Embryonic facial prominence (tissue), 1 donor: ENCODE results near the gene GPR39.

ENCODE experiments used
- DNase-seq: peaks from one replicate; pipeline ENCODE4 v3.0.0-alpha.2; 2016; ENCODE audit errors: extremely low spot score

GPR39 gene

DNA sequence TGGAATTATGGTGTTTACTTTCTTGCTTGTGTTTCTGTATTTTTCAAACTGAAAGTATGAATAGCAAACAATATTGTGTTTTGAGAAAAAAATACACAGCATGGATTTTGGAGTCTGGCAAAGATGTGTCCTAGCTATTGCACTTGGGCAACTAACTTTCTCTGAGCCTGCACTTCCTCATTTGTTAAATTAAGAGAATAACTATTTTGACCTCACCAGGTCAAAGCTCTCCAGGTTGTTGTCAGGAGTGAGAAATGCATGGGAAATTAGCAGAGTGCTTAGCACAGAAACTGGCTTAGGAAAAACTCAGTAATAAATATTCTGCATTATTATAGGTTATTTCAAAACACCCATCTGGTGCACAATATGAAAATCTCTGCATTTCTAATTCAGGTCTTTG is 225.2 kb downstream of the GPR39 start:
- DNase-seq = no peak

GRCh38 chr2:132642415-132642814 is 225.8 kb downstream of the GPR39 start:
- DNase-seq = no peak

GRCh38 chr2:132645176-132645575 is 228.6 kb downstream of the GPR39 start:
- DNase-seq = no peak

- DNase-seq = no peak
These were observed 229.3 kb downstream of the GPR39 start for GRCh38 chr2:132645722-132646539.

GRCh38 chr2:132646540-132647108 is 230.0 kb downstream of the GPR39 start:
- DNase-seq = no peak

DNA sequence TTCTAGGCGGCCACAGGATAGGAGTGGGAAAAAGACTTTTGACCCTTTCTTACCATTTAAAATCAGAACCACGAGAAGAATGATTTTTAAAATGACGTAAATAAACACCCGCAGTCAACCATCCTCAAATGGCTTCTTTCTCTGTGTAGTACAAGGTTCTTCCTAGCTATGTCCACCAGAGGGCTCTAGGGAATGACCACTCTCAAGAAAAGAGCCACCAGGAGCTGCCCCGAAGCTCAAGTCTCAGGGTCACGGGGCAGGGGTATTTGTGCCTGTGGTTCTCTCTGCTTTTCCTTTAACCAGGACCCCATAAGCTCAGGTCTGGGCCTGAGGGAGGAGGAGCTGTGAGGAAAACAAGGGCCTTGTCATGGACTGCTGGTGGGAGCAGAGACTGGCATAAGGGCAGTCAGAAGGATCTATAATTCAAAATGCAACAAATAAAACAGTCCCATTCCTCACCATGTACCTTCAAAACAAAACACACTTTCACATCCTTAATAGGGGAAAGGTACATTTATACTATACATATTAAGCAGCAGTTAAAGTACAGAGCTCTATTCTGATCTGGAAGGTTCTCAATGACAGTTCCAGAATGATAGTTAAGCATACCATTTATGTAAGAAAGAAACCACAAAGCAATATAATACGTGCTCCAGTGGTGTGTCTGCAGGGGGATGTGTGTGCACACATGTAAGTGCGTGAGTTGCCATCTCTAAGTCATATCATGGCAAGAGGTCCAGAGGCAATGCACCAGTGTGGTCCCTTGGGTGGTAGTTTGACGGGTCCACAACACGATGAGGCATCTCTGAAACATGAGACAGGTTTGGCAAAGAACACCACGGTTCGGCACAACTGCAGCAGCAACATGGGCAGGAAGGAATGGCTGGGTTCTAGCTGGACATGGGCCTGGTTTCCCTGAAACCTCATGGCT is 234.8 kb downstream of the GPR39 start:
- DNase-seq = no peak

DNA sequence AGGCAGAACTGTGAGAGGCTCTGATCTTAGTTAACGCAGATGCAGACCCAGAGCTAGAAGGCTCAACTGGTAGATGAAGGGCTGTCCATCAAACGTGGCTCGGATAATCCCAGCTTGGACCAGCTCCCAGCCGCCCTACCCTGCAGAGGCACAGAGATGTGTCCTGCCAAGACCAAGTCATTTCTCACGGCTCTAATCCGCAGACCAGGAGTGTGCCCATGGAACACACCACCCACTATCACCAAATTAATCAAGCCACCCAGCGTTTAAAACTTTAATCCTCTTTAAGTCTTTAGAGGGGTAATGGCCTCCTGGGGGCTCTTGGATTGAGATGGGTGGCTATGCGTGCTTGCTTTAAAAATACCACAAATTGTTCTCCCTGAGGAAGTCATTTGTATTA is 235.9 kb downstream of the GPR39 start:
- DNase-seq = no peak

- DNase-seq = no peak
These were observed 237.7 kb downstream of the GPR39 start for GRCh38 chr2:132654335-132654734.

- DNase-seq = no peak
These were observed 238.4 kb downstream of the GPR39 start for GRCh38 chr2:132654968-132655367.

- no peak for DNase-seq
These were observed 239.8 kb downstream of the GPR39 start for GRCh38 chr2:132656266-132656975.

DNA sequence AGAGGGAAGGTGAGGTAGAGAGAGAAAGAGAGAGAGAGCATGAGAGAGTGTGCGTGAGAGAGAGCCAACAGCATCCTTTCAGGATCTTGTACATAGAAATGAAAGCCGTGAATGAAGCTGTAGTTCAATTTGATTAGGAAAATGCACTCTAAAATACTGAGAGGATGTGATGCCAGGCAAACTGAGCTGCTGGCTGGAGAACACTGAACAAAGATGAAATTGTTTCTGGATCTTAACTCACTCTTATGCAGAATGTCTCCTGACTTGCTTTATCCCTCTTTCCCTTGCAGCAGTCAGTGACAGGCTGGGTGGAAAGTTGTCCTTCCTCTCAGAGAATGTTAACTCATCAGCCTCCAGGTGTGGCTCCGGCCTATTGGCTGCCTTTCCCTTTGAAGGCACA is 242.7 kb downstream of the GPR39 start:
- no peak for DNase-seq

GRCh38 chr2:132662732-132663131 is 246.1 kb downstream of the GPR39 start:
- DNase-seq = no peak

DNA sequence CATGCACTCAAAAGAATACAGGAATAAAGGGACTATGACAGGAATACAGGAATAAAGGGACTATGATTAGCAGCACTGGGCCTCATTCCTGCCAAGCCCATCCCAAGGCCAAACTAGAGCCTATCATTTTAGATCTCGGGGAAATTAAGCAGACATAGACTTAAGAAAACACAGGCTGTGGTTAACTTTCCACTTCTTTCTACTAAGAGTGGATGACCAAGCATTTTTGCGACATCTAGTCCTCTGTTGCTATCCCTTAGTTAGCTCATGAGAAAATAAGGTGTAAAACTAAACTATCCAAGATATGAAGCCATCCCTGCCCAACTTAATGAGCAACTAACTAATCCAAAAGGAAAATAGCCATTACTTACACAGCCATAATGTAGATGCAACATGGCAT is 247.5 kb downstream of the GPR39 start:
- no peak for DNase-seq

- DNase-seq = no peak
These were observed 249.0 kb downstream of the GPR39 start for GRCh38 chr2:132665401-132666140.

DNA sequence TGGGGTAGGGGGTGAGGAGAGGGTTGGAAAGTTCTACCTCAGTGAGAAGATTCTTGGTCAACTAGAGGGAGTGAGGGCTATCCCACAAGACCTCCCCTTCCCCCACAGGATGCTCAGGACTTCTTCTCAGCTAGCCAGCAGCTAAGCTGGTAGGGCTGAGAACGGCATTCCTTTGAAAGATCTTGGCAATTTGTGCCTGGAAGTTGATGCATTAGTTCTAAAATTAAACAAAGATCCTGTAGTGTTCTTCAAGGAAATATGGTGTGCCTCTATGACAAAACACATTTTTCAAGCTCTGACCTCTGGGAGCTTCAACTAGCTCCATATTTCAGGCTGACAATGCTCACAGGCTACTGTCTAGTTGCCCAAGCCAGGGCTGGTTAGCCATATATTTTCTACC is 251.1 kb downstream of the GPR39 start:
- no peak for DNase-seq

DNA sequence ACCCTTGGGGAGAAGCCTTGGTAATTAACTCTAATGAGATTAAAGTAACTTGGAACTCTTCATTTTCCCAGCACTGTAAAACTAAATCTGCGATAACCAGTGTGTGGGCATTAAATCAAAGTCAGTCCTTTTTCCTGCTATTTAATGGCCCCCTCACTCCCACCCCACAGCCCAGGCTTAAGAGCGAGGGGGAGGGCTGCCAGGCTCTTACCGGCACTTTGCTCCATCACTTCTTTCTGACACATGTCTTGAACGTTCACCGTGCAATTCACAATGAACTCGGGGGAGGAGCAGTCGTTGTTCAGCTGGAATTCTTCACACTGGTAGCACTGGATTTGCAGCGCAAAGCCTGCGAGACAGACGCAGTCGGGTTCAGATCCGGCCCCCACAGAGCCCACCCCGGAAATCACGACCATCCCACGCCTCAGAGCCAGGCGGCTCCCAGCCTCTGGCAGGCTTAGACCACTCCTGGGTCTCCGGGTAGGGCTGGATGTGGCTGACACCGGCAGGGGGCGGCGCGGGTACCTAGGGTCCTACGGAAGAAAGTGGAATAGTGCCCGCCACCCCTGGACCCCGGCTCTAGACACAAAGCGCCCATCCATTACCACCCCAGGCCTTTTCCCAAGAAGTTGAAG is 251.7 kb downstream of the GPR39 start:
- DNase-seq = no peak

DNA sequence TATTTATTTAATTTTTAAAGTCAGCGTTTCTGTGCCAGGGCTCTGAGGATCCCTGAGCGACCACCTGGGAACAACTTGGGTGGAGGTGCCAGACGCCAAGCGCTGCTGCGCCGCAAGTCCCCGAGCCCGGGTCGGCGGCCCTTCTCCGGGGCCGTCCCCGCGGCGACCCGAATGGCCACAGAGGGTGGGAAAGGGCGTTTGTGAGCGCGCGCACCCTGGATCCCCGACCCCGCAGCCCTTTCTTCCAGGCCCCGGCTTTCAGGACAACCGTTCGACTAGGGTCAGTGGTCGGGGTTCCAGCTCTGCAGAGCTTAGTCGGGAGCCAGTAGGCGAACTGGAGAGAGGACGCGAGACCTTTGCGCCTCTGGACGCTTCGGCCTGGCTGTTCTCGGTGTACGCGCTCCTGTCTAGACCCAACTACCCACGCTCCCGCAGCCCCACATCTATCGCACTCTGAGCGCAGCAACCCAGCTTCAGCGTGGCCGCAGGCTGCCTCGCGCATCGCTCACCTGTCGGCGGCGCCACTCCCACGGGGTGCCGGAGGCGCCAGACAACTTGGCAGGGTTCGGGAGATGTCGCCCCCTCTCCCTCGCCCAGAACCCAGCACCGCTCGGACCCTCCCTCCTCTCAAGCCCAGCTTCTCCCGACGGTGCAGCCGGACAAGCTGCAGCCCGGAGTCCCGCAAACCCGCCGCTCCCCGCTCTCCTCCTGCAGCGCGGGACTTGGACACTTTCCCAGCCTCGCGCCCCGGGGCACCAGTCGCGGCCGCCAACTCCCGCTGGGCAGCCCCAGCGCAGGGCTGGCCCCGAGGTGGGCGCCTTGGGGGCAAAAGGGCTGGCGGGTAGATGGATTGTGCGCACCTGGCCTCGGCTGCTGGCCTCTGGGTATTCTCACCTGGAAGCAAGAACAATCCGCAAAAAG is 252.6 kb downstream of the GPR39 start:
- no peak for DNase-seq

DNA sequence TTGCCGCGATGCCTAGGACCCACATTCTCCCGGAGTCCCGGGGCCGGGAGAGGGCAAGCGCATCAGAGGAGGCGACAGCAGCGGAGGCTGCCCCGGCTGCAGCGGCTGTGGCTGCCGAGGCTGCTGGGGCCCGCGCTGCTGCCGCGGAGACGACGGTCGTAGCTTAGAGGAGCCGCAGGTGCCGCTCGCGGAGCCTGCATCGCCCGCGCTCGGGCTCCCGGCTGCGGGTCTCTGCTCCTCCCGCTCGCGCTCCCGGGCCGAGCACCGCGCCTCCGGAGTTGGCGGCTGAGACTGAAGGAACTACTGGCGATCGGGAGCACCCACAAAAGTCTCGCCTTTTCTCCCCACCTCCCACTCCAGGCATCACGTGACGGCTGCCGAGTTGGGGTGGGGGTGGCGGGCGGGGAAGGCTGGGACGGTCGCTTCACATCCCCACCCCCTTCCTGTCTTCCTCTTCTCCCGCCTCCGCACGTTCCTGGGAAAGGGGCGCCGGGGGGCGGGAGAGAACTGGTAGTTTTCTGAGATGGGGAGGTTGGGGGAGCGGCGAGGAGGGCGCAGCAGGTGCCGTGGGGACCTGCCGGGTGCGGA is 253.4 kb downstream of the GPR39 start, which contains the start of gene LYPD1:
TSS of gene LYPD1 (minus strand) at position 298 of the 588 bp plus-strand sequence. CDS start at position 25, 273 bp downstream.
- no peak for DNase-seq
